ENCODE data around the gene RHOT2. TPM values are rescaled to one million over a fixed set of nuclear protein-coding genes. Genes with fewer than 3 reads are reported as not detected.
"Not testable (repeated sequence)": the region's sequence is repeated elsewhere in the genome, so short reads cannot be mapped to it uniquely, and the experiment has no call there.

RHOT2 gene
- total RNA-seq, 1 donor from 2014 or later = 17.9 TPM

DNA sequence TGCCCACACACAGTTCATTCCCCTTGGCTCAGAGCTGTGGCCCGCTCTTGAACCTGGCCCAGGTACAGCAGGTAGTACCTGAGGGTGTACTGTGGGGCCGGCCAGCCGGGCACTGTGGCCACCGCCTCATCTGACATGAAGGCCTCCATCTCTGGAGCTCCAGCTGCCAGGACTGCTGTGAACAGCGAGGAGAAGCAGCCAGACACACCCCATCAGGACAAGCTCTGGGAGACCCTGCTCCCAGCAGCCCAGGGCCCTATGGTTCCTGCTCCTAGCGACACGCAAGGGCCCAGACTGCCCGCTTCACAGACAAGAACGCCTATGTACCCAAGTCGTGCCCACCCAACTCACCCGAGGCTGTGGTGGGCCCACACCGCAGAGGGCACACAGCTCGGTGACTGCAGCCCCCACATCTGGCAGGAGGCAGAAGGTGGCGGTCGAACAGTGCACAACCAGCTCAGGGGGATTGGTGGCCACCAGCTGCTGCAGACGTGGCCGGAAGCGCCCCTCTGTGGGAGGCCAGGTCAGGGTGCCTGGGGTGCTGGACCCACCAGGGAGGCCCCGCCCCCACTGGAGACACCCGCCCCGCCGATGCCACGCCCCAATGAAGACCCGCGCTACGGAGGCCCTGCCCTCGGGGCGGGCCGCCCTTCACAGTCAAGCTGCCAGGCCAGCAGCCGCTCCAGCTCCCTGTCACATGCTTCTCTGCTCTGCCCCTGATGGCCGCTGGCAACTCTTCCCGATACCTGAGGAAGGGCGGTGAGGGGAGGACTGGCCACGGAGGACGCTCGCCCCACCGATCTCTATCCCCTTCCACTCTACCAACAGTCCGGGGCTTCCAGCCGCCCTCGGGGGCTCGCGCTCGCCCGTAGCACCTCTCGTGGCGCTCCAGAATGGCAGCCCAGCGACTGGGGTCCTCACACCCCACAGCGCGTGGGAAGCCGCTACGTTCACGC is 11.2 kb downstream of the RHOT2 start:
- peak; percentile 52 to 62 for DNase-seq (ENCODE audit: low spot score in 2 of 2)
- FAIRE-seq = no peak

DNA sequence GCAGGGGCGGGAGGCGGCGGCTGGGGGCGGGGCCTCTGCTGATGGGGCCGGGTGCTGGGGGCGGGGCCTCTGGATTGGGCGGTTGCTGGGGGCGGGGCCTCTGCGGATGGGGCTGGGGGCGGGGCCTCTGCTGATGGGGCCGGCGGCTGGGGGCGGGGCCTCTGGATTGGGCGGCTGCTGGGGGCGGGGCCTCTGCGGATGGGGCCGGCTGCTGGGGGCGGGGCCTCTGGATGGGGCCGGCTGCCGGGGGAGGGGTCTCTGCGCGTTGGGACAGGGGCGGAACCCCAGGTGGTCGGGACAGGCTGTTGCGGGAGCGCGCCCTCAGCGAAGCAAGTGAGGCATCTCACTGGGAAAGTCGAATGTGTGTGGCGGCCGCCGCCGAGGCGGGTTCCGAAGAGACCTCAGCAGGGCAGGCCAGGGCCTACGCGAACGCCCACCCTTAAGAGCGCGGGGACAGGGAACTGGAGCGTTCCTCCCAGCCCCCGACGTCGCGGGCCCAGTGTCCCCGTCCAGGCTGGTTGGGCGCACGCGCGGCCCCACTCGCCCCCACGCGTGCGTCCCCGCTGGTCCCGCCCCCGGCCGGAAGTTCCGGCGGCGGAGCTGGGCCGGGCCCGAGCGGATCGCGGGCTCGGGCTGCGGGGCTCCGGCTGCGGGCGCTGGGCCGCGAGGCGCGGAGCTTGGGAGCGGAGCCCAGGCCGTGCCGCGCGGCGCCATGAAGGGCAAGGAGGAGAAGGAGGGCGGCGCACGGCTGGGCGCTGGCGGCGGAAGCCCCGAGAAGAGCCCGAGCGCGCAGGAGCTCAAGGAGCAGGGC is 12.1 kb downstream of the RHOT2 start, which contains the start of gene STUB1:
Gene STUB1 (plus strand): TSS at position 597 of the 811 bp plus-strand sequence. CDS start 116 bp downstream, at position 713.
- FAIRE-seq (no peak), DNase-seq (ENCODE audit: low spot score in 2 of 2) (peak; percentile 88 to 93)

DNA sequence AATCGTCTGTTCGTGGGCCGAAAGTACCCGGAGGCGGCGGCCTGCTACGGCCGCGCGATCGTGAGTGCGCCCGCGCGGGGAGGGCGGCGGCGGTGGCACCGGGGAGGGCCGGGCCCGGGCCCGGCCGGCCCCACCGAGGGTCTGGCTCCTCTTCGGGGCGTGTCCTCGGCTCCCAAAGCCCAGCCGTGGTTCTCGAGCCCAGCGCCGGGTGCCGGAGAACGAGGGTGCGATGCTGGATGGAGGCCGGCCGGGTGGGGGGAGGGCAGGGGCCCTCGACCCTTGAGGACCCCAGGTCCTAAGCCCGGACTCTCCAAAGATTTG is 12.7 kb downstream of the RHOT2 start:
- DNase-seq (ENCODE audit: low spot score in 2 of 2) = no peak

DNA sequence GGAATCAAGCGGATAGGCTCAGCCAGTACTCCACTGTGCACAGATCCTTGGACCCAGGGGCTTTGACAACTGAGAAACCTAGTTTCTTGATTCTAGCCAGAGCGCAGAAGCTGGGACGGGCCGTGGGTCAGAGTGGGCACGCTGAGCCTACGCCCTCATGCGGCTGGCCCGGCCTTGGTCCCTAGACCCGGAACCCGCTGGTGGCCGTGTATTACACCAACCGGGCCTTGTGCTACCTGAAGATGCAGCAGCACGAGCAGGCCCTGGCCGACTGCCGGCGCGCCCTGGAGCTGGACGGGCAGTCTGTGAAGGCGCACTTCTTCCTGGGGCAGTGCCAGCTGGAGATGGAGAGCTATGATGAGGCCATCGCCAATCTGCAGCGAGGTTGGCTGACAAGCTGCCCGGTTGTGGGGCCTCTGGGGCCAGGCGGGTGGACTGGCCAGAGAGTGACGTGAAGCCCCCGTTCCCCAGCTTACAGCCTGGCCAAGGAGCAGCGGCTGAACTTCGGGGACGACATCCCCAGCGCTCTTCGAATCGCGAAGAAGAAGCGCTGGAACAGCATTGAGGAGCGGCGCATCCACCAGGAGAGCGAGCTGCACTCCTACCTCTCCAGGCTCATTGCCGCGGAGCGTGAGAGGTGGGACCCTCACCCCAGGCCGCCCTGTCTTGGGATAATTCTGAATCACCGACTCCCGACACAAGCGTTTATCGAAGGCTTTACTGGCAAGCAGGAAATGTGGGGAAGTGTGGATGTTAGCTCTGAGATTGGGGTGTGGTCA is 13.2 kb downstream of the RHOT2 start:
- FAIRE-seq (no peak), DNase-seq (ENCODE audit: low spot score in 2 of 2) (no peak)

More for the DNA sequence above, 12.7 kb downstream of the RHOT2 start:
- no peak for FAIRE-seq

DNA sequence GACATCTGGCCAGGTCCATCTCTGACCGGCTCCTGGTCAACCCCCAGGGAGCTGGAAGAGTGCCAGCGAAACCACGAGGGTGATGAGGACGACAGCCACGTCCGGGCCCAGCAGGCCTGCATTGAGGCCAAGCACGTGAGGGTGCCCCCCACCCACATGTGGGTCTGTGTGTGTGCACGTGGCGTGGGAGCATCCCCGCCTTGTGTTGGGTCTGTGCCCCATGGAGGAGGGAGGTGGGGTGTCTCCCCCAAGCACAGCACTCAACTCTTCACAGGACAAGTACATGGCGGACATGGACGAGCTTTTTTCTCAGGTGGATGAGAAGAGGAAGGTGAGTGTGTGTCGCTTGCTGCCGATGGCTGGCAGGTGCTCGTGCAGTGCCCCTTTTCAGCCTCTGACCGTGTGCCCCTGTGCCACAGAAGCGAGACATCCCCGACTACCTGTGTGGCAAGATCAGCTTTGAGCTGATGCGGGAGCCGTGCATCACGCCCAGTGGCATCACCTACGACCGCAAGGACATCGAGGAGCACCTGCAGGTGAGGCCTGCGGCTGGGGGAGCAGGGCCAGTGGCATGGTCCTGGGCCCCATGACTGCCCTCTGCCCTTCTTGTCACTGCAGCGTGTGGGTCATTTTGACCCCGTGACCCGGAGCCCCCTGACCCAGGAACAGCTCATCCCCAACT is 14.0 kb downstream of the RHOT2 start:
- DNase-seq (ENCODE audit: low spot score in 2 of 2) (no peak), FAIRE-seq (no peak)

DNA sequence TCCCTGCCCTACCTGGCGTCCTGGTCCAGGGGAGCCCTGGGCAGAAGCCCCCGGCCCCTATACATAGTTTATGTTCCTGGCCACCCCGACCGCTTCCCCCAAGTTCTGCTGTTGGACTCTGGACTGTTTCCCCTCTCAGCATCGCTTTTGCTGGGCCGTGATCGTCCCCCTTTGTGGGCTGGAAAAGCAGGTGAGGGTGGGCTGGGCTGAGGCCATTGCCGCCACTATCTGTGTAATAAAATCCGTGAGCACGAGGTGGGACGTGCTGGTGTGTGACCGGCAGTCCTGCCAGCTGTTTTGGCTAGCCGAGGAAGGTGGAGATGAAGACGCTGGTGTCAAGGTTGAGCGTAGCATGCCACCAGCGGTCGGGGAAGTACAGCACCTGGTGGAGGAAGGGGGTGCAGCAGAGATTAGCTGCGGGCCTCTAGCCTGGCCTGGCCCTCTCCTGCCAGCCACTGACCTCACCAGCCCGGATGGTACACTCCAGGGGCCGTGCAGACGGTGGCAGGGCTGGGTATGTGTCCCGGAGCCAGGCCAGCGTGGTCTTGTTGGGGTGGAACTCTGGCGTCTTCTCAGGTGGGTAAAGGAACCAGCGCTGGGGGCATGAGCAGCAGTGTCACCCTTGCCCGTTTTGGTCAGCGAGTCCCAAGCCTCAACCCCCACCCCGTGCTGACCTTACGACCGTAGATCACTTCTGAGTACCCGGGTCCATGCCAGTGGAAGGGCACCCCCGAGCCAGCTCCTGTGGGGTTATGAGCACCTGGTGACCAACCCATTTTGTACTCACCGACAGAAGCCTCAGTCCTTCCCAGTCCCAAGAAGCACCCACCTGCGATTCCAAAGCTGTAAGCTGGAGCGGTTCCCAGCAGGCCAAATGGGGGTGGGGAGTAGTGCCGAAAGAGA is 14.8 kb downstream of the RHOT2 start:
- no peak for FAIRE-seq

DNA sequence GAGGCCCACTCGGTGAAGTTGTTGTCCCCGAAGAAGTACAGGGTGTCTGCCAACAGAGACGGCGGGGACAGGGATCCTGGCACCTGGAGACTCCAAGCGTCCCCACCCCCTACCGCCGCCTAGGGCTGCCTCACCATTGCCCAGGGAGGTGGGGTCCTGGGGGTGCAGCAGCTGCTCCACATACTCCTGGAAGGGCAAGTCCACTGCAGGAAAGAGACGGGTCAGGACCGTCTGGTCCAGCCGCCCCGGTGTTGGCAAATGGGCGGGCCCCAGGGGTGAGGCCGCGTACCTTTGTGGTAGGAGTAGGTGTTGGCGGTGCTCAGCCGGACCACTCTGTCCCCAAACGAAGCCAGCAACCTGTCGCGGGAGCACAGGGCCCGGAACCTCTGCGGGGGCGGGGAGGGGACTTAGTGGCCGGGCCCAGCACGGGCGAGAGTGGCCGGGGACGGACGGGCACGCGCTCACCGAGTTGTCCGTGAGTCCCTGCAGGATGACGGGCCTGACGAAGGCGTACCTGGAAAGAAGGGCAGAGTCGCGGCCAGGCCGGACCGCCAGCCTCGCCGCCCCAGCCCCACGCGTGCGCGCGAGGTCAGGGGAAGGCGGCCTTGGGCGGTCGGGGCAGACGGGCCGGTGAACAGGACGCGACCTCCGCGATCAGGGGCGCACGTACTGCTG is 15.6 kb downstream of the RHOT2 start:
- no peak for DNase-seq (ENCODE audit: low spot score in 2 of 2)
- FAIRE-seq = no peak

More for the DNA sequence above, 14.8 kb downstream of the RHOT2 start:
- DNase-seq (ENCODE audit: low spot score in 2 of 2) = no peak

DNA sequence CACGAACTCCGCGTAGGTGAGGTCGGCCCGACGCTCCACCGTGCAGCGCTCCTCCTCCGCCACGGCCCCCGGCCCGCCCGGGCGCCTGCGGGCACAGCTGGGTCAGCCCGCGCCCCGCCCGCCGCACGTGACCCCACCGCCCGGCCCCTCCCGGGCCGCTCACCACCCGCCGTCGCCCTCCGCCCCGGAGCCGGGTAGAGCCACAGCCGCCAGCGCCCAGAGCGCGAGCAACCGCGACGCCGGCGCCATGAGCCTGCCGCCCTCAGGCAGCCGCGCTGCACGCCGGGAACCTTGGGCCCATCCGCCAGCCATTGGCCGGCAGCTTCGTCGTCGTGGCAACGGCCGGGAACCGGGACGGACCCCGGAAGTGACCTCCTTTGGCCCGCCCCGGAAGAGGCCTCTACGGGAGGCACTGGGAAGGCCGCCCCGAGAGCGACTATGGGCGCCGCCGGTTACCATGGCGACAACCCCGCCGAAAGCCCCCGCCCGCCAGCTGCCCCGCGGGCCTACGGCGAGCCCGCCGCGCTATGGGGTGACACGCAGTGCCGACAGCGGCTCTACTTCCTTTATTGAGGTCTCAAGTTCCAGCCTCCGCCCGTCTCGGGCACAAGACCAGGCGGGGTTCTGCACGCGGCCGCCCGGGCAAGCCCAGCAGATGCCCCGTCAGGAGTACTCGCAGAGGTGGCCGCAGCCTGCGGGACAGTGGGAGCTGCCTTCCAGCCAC is 16.3 kb downstream of the RHOT2 start, which contains the start of gene JMJD8:
Gene JMJD8 (minus strand): TSS at position 264 of the 724 bp plus-strand sequence. CDS start 15 bp downstream, at position 249.
- FAIRE-seq (no peak), DNase-seq (ENCODE audit: low spot score in 2 of 2) (peak; percentile 99)

DNA sequence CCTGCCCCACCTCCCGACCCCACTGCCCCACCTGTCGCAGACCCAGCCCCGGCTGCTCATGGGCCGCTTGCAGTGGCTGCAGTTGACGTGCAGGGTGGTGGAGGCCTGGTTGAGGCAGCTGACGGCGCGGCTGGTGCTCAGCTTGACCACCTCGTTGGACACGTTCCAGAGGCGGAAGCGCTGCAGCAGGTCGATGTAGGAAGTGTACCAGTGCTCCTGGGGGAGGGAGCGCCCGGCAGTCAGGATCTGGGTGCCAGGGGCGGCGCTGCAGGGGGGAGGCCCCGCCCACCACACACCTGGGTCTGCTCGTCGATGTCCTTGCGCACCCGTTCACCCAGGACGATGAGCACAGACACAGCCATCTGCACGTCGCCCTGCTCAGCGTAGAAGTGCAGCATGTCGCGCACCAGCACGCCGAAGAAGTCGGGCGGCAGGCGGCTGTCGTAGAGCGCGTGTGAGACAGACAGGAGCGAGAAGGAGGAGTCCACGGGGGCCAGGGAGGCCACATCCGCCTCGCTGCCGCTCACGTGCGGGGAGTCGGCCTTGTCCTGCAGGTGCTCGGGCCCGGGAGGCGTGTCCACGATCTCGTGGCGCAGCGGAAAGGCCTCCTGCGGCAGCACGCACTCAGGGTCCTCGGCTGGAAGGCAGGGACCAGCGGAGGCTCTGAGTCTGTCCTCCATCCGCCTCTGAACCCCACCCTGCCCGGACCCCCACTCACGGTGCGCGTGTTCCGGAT is 17.2 kb downstream of the RHOT2 start:
- DNase-seq (ENCODE audit: low spot score in 2 of 2) (no peak), FAIRE-seq (no peak)

DNA sequence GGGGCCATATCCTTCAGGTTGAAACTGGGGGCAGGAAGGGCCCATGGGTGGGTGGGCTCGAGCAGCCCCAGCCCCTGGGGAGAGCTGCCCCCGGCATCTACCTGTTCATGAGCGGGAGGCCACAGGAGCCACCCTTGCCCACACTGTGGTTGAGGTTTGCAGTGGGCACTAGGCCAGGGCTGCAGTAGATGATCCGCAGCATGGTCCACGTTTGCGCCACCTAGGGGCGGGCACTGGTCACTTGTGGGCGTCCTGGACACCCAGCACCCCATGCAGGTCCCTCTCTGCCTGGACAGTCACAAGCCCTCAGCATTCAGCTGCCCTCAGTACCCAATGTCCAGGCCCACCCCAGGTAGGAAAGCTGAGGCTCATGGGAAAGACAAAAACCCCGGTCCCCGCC is 18.0 kb downstream of the RHOT2 start:
- DNase-seq (ENCODE audit: low spot score in 2 of 2) (no peak), FAIRE-seq (no peak)

DNA sequence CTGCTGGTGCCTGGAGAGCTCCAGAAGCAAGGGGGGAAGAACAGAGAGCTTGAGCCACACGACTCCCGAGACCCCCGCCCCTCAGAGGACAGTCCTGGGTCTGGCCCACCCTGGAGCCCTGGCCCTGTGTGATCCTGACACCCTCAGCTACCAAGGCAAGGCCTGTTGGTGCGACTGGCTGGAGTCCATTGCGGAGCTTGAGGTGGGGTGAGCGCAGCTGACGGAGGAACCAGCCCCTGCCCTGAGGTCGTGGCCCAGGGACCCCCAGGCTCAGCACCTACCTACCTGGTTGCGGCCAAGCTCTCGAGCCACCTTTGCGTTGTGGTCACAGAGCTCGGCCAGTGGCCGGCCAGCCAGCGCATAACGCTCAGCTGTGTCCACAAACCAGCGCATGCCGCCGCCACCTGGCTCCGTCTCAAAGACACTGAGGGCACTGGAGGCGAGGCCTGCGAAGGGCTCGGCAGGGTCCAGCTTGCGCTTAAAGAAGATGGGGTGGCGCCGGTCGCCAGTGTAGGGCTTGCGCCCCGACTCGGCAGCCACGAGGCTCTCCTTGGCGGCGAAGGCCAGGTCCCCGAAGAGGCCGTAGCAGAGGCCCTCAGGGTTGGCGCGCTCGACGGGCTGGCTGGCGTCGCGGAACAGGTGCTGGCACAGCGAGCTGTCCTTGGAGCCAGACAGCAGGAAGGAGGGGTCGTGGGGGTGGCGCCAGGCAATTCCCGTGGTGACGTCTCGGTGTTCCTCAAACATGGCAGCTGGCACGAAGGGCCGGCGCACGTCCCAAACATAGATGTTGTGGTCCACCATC is 18.7 kb downstream of the RHOT2 start:
- FAIRE-seq (no peak), DNase-seq (ENCODE audit: low spot score in 2 of 2) (no peak)

DNA sequence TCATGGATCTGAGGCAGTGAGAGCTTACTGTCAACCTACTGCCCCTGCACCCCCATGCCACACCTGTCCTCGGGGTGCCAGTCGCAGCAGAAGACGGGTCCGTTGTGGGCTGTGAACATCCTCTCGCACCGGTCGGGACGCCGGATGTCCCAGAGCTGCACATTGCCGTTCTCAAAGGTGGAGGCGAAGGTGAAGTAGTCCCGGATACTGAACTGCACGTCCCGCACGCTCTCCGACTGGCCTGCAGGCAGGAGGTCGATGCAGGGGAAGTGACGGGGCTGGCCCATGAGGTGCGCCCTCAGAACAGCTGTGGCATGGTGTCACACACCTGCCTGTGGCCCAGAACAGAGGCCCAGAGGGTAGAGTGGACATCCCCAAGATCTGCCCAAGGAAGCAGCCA is 19.6 kb downstream of the RHOT2 start:
- FAIRE-seq (no peak), DNase-seq (ENCODE audit: low spot score in 2 of 2) (no peak)

DNA sequence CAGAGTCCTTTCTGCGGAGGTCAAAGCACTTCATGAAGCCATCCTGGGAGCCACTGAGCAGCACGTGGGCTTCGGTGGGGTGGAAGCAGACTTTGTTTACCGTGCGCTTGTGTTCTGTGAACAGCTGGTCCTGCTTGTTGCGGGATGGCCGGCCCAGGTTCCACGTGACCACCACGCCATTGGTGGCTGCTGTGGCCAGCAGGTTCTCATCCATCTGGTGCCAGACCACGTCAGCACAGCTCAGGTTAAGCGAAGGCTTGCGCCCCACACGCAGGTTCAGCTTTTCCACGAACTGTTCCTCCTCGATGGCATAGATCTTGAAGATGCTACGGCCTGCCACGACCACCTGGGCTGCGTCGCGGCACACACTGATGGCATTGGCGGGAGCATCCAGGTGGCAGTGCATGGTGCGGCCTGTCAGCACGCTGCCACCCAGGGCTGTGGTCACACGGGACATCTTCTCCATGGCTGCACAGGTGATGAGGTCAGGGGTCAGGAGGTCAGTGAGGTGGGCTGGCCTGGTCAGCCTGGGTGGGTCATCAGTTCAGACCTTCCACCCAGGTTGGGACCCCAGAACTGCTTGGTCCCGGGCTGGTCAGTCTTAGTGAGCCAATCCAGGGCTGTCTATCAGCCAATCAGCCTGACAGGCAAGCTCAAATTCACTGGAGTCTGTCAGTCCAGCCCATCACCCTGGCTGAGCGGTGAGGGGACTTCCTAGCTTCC is 21.4 kb downstream of the RHOT2 start:
- FAIRE-seq (no peak), DNase-seq (ENCODE audit: low spot score in 2 of 2) (no peak)

DNA sequence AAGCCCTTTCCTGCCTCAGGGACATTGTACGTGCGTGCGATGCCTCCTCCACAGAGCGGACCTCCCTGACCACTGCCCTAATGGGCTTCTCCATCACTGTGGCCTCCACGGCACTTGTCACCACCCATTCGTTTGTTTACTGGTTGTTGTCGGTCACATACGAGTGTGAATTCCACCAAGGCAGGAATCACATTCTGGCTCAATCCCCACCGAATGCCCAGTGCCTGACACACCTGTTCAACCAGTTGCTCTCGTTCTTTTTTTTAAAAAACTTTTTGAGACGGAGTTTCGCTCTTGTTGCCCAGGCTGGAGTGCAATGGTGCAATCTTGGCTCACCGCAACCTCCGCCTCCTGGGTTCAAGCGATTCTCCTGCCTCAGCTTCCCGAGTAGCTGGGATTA is 23.3 kb downstream of the RHOT2 start:
- DNase-seq (ENCODE audit: low spot score in 2 of 2); FAIRE-seq: not testable (repeated sequence)

DNA sequence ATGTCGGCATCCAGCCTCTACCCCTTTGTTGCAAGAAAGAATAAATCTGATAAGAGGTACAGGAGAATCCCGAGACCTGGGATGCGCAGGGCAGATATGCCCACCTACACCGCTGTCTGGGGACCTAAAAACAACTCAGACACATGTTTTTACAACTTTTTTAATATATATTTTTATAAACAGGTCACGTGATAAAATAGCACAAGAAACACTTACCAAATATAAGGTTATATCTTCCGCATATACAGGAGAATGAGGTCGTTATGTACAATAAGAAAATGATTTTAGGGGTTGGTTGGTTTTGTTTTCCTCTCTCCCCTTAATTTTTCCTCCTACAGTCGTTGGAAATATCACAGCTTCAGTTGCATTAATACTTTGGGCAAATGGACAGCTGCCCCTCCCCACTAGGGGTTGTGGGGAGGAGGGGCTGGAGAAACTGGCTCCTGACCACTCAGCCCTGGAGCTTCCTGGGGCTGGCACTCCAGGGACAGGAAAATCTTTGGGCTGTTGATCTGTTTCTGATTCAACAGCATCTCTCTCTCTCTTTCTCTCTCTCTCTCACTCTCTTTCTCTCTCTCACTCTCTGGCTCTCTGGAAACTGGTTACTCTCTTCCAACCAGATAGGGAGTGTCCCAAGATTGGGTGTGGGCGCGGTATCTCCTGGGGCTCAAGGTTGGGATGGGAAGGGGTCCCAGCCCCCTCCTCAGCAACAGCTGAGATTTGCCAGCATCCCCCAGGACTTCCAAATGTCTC is 24.6 kb downstream of the RHOT2 start:
- no peak for FAIRE-seq
- DNase-seq (ENCODE audit: low spot score in 2 of 2) = no peak
